Neural cell (in vitro differentiated cells): Measurements from ENCODE around the gene ALX4.

Experiments
- MXI1 ChIP-seq: fragments of 450-650 bp; conservative IDR thresholded peaks from 2 replicates; pipeline ENCODE4 v1.6.1; 2014; ENCODE audit warnings: antibody characterized with exemption, mild to moderate bottlenecking; ENCODE audit not compliant: poor library complexity, severe bottlenecking
- POLR2AphosphoS5 ChIP-seq: IDR thresholded peaks from 2 replicates; pipeline ENCODE4 v1.6.1; 2012
- RAD21 ChIP-seq: fragments of 450-650 bp; conservative IDR thresholded peaks from 2 replicates; pipeline ENCODE4 v1.6.1; 2014; ENCODE audit warnings: antibody characterized with exemption, mild to moderate bottlenecking, moderate library complexity
- TF ChIP-seq, protein P1 (sequence below): fragments of 450-650 bp; IDR thresholded peaks from 2 replicates; pipeline ENCODE4 v1.5.1; 2014; ENCODE audit warnings: antibody characterized with exemption, mild to moderate bottlenecking, moderate library complexity; ENCODE audit not compliant: poor library complexity, severe bottlenecking

DNA sequence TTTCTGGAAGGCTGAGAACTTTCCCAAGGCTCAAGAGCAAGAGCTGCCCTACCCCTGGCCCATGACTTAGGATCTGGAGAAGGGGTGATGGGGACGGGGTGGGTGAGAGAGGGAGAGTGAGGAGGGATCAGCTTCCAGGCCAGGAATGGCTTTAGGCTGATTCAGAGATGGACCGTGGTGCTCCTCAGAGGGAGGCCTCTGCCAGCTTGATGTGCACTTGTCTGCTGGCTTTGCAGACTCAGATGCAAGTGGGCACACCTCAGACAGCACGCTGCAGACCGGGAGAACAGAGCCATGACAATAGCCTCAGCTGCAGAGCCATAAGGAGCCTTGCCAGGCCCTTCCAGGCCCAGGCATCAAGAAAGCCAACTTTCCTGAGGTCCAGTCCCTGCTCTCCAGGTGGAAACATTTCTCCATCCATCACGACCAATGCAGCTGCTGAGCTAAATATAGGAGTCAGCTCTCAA, 41.3 kb downstream of the ALX4 start:
- TF ChIP-seq, protein P1, sequence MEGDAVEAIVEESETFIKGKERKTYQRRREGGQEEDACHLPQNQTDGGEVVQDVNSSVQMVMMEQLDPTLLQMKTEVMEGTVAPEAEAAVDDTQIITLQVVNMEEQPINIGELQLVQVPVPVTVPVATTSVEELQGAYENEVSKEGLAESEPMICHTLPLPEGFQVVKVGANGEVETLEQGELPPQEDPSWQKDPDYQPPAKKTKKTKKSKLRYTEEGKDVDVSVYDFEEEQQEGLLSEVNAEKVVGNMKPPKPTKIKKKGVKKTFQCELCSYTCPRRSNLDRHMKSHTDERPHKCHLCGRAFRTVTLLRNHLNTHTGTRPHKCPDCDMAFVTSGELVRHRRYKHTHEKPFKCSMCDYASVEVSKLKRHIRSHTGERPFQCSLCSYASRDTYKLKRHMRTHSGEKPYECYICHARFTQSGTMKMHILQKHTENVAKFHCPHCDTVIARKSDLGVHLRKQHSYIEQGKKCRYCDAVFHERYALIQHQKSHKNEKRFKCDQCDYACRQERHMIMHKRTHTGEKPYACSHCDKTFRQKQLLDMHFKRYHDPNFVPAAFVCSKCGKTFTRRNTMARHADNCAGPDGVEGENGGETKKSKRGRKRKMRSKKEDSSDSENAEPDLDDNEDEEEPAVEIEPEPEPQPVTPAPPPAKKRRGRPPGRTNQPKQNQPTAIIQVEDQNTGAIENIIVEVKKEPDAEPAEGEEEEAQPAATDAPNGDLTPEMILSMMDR = no peak
- TF ChIP-seq POLR2AphosphoS5 (no peak), RAD21 (no peak), MXI1 (no peak)
